SK-N-MC (cell line): Measurements from ENCODE around the gene OLFML1.

Source experiments
- EZH2 ChIP-seq: fragments of 200-600 bp; sonication (generic); IDR thresholded peaks from one replicate; pipeline ENCODE4 v1.6.1; 2017; ENCODE audit warnings: antibody characterized with exemption
- POLR2AphosphoS5 ChIP-seq: IDR thresholded peaks from 2 replicates; pipeline ENCODE4 v1.6.1; 2012; ENCODE audit warnings: mild to moderate bottlenecking, low read depth, low read length, borderline replicate concordance

- TF ChIP-seq EZH2 = no peak
- TF ChIP-seq POLR2AphosphoS5 = no peak
Observed at GRCh38 chr11:7487360-7487759, 2.1 kb downstream of the OLFML1 start.
